ENCODE data around the gene SRRM4. TPM values are rescaled to one million over a fixed set of nuclear protein-coding genes. Genes with fewer than 3 reads are reported as not detected.

Gene SRRM4
- total RNA-seq, 1 experiment from 2014 or later, result under 0.01 TPM

- Histone ChIP-seq H3K36me3 (ENCODE audit: low read depth, low read length) (no peaks in the 10 kb centered on the region), H3K4me3 (ENCODE audit: low read length) (no peak overlapping the region), H3K4me2 (ENCODE audit: low read length) (no peak overlapping the region), H3K27me3 (ENCODE audit: low read length) (peaks cover 23% of the 10 kb centered on the region), H3K9me3 (ENCODE audit: low read length) (no peaks in the 10 kb centered on the region), H3F3A (ENCODE audit: low read length, unreplicated experiment) (no peaks in the 10 kb centered on the region), H3K79me2 (ENCODE audit: low read length) (no peaks in the 10 kb centered on the region), H2AFZ (ENCODE audit: low read length) (no peak overlapping the region), H3K4me1 (ENCODE audit: insufficient read depth, low read length) (no peaks in the 10 kb centered on the region), H4K20me1 (ENCODE audit: low read length) (no peaks in the 10 kb centered on the region), H3K9me2 (replicated peaks; ENCODE audit: low read length) (no peaks in the 10 kb centered on the region), H3K27ac (ENCODE audit: low read length) (no peak overlapping the region), H3K9ac (ENCODE audit: low read length) (no peak overlapping the region)
- POLR2A ChIA-PET (ENCODE audit: unreplicated experiment), result no interaction called here
- BruUV-seq (replicated peaks), result no TSS peak
- DNase-seq (no peak), ATAC-seq (no peak)
- TF ChIP-seq EZH2phosphoT487 (IDR thresholded peaks at IDR 0.05; ENCODE audit: borderline replicate concordance, low read length) (no peak), CTCF (conservative IDR thresholded peaks at IDR 0.05; ENCODE audit: low read depth, low read length) (no peak), EZH2 (IDR thresholded peaks at IDR 0.05; ENCODE audit: low read length, unreplicated experiment) (no peak)
- CTCF ChIA-PET, result no interaction called here
- intact Hi-C loops (cut with micrococcal nuclease), result no loop called here
These were observed 176.6 kb downstream of the SRRM4 start for GRCh38 chr12:119157978-119158377.

- Histone ChIP-seq H4K20me1 (ENCODE audit: low read length) (no peaks in the 10 kb centered on the region), H3K9me3 (ENCODE audit: low read length) (no peaks in the 10 kb centered on the region), H2AFZ (ENCODE audit: low read length) (no peak overlapping the region), H3K4me2 (ENCODE audit: low read length) (no peak overlapping the region), H3K9ac (ENCODE audit: low read length) (no peak overlapping the region), H3F3A (ENCODE audit: low read length, unreplicated experiment) (no peaks in the 10 kb centered on the region), H3K79me2 (ENCODE audit: low read length) (no peaks in the 10 kb centered on the region), H3K4me3 (ENCODE audit: low read length) (no peak overlapping the region), H3K4me1 (ENCODE audit: insufficient read depth, low read length) (no peaks in the 10 kb centered on the region), H3K36me3 (ENCODE audit: low read depth, low read length) (no peaks in the 10 kb centered on the region), H3K27ac (ENCODE audit: low read length) (no peak overlapping the region), H3K27me3 (ENCODE audit: low read length) (peaks cover 23% of the 10 kb centered on the region), H3K9me2 (replicated peaks; ENCODE audit: low read length) (no peaks in the 10 kb centered on the region)
- DNase-seq, result no peak
- intact Hi-C loops (cut with micrococcal nuclease), result no loop called here
- BruUV-seq (replicated peaks), result no TSS peak
- no peak for ATAC-seq
- TF ChIP-seq EZH2phosphoT487 (IDR thresholded peaks at IDR 0.05; ENCODE audit: borderline replicate concordance, low read length) (no peak), EZH2 (IDR thresholded peaks at IDR 0.05; ENCODE audit: low read length, unreplicated experiment) (no peak), CTCF (conservative IDR thresholded peaks at IDR 0.05; ENCODE audit: low read depth, low read length) (no peak)
- CTCF ChIA-PET, result no interaction called here
- POLR2A ChIA-PET (ENCODE audit: unreplicated experiment), result no interaction called here
These were observed 177.1 kb downstream of the SRRM4 start for GRCh38 chr12:119158402-119158801.

- Histone ChIP-seq H3K4me3 (ENCODE audit: low read length) (no peak overlapping the region), H3K27me3 (ENCODE audit: low read length) (peaks cover 23% of the 10 kb centered on the region), H4K20me1 (ENCODE audit: low read length) (no peaks in the 10 kb centered on the region), H3K4me2 (ENCODE audit: low read length) (no peak overlapping the region), H3K9ac (ENCODE audit: low read length) (no peak overlapping the region), H3K27ac (ENCODE audit: low read length) (no peak overlapping the region), H3K9me2 (replicated peaks; ENCODE audit: low read length) (no peaks in the 10 kb centered on the region), H3K79me2 (ENCODE audit: low read length) (no peaks in the 10 kb centered on the region), H3K36me3 (ENCODE audit: low read depth, low read length) (no peaks in the 10 kb centered on the region), H3K9me3 (ENCODE audit: low read length) (no peaks in the 10 kb centered on the region), H2AFZ (ENCODE audit: low read length) (no peak overlapping the region), H3F3A (ENCODE audit: low read length, unreplicated experiment) (no peaks in the 10 kb centered on the region), H3K4me1 (ENCODE audit: insufficient read depth, low read length) (no peaks in the 10 kb centered on the region)
- ATAC-seq (no peak), DNase-seq (no peak)
- BruUV-seq (replicated peaks), result no TSS peak
- ChIA-PET POLR2A (ENCODE audit: unreplicated experiment) (no interaction called here), CTCF (no interaction called here)
- intact Hi-C loops (cut with micrococcal nuclease), result no loop called here
- TF ChIP-seq EZH2phosphoT487 (IDR thresholded peaks at IDR 0.05; ENCODE audit: borderline replicate concordance, low read length) (no peak), EZH2 (IDR thresholded peaks at IDR 0.05; ENCODE audit: low read length, unreplicated experiment) (no peak), CTCF (conservative IDR thresholded peaks at IDR 0.05; ENCODE audit: low read depth, low read length) (no peak)
These were observed 178.5 kb downstream of the SRRM4 start for GRCh38 chr12:119159844-119160243.
